Femur (tissue), 1 donor: ENCODE data around the gene WDR59.
"Not testable (repeated sequence)": the region's sequence is repeated elsewhere in the genome, so short reads cannot be mapped to it uniquely, and the experiment has no call there.

Source experiments
- DNase-seq: peaks from one replicate; pipeline ENCODE4 v3.0.0-alpha.2; 2017

Gene WDR59

DNA sequence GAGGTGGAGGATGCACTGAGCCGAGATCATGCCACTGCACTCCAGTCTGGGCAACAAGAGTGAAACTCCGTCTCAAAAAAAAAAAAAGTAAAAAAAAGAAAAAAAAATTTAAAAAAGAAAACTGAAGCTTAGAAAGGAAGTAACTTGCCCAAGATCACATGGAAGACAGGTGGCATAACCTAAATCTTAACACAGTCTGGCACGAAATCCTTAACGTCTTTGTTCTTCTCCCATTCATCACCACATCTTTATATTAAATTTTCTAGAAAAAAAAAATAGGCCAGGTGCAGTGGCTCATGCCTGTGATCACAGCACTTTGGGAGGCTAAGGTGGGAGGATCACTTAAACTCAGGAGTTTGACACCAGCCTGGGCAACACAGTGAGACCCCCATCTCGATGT is 9.3 kb downstream of the WDR59 start:
- no peak for DNase-seq

- no peak for DNase-seq
Measured at GRCh38 chr16:74973304-74973703, 11.6 kb downstream of the WDR59 start.

DNA sequence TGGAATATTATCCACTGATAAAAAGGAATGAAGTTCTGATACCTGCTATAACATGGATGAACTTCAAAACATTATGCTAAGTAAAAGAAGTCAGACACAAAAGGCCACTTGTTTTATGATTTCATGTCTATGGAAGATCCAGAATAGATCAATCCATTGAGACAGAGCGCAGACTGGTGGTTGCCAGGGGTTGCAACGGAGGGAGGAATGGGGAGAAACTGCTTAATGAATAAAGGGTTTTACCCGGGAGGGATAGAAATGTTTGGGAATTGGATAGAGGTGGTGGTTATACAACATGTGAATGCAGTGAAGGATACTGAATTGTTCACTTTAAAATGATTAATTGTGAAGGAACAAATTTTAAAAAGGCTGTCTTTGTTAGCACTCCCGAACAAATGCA is 30.2 kb downstream of the WDR59 start:
- DNase-seq: no peak

GRCh38 chr16:74951681-74952080 is 33.2 kb downstream of the WDR59 start:
- no peak for DNase-seq

- no peak for DNase-seq
Measured at GRCh38 chr16:74951206-74951605, 33.7 kb downstream of the WDR59 start.

GRCh38 chr16:74950511-74950910 is 34.4 kb downstream of the WDR59 start:
- no peak for DNase-seq

DNA sequence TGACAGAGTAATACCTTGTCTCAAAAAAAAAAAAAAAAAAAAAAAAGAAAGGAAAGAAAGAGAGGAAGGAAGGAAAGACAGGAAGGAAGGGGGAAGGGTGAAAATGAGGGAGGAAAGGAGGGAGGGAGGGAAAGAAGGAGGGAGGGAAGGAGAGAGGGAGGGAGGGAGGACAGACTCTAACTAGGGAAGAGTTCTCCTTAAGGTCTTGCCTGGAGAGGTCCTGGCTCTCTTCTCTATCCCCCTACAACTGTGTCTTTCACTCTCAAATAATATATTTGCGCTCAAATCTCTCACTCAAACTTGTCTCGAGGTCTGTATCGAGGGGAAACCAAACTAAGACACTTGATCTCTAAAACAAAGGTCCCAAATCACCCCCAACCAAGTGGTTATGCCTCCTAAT is 35.6 kb downstream of the WDR59 start:
- no peak for DNase-seq

GRCh38 chr16:74944466-74944865 is 40.5 kb downstream of the WDR59 start:
- DNase-seq: no peak

- DNase-seq: no peak
Measured at GRCh38 chr16:74942977-74943918, 41.7 kb downstream of the WDR59 start.

- DNase-seq: no peak
Measured at GRCh38 chr16:74942566-74942965, 42.4 kb downstream of the WDR59 start.

DNA sequence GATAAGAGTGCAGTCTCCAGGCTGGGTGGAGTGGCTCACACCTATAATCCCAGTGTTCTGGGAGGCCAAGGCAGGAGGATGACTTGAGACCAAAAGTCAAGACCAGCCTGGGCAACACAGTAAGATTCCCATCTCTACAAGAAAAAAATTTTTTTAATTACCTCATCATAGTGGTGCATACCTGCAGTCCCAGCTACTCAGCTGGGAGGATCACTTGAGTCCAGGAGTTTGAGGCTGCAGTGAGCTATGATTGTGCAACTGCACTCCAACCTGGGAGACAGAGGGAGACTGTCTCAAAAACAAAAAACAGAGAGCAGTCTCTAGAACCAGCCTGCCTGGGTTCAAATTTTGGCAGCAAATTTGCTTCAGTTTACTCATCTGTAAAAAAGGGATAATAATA is 45.2 kb downstream of the WDR59 start:
- DNase-seq: no peak

GRCh38 chr16:74936902-74937560 is 47.9 kb downstream of the WDR59 start:
- peak; percentile 23 for DNase-seq

DNA sequence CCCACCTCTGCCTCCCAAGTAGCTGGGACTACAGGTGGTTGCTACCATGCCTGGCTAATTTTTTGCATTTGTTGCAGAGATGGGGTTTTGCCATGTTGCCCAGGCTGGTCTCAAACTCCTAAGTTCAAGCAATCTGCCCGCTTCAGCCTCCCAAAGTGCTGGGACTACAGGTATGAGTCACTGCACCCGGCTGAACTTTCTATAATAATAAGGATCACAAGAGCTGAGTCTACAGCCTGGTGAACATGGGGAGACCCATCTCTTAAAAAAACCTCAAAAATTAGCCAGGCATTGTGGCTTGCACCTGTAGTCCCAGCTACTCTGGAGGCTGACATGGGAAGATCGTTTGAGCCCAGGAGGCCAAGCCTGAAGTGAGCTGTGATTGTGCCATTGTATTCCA is 53.5 kb downstream of the WDR59 start:
- DNase-seq: no peak

- DNase-seq: no peak
Measured at GRCh38 chr16:74929636-74930035, 55.3 kb downstream of the WDR59 start.

DNA sequence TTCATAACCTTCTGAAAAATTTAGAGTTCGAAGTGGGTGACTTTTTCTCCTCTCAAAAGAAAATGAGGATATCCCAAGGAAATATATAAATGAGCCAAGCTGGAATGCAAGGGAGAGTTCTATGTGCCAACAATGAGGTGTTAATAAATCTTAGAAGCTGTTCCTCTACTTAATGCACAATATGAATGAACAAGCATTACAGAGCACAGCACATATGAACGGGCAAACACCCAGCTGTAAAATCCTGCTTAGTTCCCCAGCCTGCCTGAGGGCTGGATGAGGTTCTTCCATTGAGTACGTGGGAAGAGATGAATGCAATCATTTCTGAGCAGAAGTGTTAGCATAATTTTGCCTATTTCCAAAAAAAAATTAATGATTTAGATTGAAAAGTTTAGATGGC is 58.1 kb downstream of the WDR59 start:
- no peak for DNase-seq

DNA sequence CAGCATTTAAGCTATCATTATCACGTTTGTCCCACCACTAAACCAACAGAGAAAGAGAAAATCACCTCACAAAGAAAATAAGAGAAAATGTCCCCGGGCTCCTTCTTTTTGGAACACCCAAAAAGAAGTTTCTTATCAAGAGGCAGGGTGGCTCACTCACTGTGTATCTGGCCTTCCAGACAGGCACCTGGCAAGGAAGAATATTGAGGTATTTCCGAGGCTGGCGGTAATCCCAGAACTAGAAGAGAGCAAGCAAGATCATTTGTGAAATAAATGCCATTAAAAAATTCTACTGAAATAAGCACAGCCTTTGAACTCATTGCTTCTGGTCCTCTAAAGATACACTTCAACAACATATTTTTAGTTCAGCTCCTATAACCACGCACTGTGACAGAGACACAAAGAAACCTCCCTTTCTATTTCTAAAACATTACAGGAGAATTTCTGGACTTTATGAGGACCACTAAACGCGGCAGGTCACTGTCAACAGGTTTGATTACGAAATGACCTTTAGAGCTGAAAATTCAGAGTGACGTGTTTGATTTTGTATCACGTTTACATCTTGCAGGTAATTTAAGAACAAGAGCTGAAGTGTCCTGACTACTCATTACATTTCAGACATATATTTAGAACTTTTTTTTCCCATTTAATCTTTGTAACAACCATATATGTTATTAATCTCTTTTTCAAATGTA is 61.0 kb downstream of the WDR59 start:
- DNase-seq: no peak

DNA sequence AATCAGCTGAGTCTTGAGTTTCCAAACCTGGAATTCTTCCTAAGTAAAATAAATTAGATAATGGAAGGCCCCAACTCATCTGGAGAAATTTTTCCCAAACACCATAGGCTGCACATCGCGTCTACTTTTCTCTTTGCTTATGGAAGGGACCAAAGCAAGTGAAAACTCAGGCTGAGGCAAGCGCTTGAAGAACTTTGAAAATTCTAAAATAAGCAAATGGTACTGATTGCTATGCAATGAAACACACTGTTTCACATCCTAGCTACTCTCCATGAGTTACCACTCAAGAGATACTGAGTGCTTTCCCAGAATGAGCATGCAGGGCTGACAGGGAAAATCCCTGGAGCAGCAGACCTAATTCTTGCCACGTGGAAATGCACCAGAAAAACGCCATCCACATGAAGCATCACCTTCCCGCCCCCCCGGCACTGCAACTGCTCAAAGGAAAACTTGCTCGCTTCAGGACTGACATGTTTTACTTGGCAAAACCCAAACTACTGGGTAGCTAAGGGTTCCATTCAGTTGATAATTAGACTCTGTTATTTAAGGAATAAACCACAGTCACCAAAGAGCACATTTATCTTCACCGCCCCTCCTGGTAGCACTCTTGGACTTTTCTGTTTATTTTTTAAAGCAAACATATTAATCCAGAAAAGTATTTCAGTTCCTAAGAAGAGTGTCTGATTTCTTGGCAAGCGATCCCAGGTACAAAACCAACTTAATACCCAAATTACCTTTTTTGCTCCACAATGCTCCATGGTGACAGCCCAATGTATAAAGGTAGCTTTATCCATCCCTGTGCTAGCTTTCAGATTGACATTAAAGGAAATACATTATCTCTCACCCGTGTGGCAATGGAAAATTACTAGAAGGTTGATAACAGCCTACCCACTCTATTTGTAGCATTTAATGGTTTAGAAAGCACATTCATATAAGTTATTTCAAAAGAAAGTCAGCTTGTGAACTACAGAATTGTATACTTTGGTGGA is 62.5 kb downstream of the WDR59 start:
- peak; percentile 52 for DNase-seq

DNA sequence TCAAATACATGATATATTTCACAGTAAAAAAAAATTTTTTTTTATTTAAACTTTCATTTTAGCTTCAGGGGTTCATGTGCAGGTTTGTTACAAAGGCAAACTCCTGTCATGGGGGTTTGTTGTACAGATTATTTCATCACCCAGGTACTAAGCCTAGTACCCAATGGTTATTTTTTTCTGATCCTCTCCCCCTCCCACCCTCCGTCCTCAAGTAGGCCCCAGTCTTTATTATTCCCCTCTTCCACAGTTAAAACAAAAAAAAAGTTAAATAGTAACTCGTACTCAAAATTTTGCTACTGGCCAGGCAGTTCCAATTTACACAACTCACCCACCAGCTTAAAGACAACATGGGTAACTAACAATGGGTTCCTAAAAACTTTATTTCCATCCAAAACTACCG is 63.9 kb downstream of the WDR59 start:
- no peak for DNase-seq

DNA sequence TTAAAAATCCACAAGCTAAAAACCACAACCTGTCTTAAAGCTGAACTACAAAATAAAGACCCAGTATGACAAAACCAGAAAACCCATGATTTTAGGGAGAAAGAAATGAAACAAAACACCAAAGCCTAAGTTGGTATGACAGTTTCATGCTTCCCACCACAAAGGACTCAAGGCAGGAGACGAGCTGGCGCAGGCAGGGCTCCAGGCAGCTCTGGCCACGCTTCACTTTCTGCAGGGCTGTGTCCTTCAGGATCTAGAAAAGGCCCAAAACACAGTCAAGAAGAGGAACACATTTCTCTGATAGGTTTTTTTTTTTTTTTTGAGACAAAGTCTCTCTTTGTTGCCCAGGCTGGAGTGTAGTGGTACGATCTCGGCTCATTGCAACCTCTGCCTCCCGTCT is 75.3 kb downstream of the WDR59 start:
- no peak for DNase-seq

- DNase-seq: not testable (repeated sequence)
Measured at GRCh38 chr16:74908759-74909158, 76.2 kb downstream of the WDR59 start.

GRCh38 chr16:74903901-74904678 is 80.8 kb downstream of the WDR59 start:
- DNase-seq: no peak

GRCh38 chr16:74903120-74903519 is 81.8 kb downstream of the WDR59 start:
- DNase-seq: no peak
